ENCODE data around the gene RORB.

Gene RORB

DNA sequence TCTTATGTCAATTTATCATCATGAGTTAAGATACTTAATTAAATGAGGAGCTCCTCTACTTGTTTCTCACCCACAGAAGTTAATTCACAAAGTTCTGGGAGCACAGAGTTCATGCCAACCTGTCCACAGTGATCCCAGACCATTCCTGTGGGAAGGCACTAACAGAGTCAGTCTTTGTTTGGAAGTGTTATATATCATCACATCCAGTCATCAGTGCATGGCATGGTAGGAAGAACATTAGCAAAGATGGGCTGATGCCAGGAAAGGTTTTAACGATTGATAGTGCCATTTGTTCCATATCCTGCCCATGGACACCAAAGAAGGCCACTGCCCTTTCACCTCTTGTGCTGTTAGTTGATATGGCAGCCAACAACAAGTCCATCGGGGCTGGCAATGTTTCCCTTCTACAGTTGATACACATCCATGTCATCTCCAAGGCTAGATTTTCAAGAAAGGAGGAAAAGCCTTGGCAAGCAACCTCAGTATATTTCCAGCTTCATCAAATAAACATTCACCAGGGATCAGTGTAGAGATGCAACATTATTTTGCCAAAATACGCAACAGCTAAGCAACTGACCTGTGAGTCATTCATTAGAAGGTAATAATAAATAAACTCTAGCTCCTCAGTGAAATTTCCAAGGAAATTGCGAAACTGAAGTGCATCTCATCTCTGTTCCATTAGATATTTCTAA, 169.6 kb downstream of the RORB start:
- DNase-seq (ENCODE audit: extremely low read depth, low read depth): peak; percentile 75
- TF ChIP-seq, protein P1, sequence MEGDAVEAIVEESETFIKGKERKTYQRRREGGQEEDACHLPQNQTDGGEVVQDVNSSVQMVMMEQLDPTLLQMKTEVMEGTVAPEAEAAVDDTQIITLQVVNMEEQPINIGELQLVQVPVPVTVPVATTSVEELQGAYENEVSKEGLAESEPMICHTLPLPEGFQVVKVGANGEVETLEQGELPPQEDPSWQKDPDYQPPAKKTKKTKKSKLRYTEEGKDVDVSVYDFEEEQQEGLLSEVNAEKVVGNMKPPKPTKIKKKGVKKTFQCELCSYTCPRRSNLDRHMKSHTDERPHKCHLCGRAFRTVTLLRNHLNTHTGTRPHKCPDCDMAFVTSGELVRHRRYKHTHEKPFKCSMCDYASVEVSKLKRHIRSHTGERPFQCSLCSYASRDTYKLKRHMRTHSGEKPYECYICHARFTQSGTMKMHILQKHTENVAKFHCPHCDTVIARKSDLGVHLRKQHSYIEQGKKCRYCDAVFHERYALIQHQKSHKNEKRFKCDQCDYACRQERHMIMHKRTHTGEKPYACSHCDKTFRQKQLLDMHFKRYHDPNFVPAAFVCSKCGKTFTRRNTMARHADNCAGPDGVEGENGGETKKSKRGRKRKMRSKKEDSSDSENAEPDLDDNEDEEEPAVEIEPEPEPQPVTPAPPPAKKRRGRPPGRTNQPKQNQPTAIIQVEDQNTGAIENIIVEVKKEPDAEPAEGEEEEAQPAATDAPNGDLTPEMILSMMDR (IDR thresholded peaks at IDR 0.05; ENCODE audit: low read depth, low read length): no peak

DNA sequence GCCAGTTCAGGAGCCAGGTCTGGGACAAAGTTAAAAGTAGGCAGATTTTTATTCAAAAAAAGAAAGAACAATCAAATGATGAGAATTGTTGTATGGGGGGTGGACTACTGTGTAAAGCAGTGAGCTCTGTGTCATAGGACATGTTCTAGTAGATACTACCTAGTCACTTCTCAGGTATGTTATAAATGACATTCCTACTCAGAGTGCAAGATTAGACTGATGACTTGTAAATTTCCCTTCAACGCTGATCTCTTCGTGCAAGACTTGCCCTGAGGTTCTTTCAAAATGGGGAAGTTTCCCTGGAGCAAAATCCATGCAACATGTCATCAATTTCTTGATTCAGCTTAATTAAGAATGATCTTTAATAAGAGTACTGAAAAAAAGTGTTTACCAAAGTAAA, 175.1 kb downstream of the RORB start:
- TF ChIP-seq, protein P1 (IDR thresholded peaks at IDR 0.05; ENCODE audit: low read depth, low read length): no peak
- DNase-seq (ENCODE audit: extremely low read depth, low read depth): no peak

DNA sequence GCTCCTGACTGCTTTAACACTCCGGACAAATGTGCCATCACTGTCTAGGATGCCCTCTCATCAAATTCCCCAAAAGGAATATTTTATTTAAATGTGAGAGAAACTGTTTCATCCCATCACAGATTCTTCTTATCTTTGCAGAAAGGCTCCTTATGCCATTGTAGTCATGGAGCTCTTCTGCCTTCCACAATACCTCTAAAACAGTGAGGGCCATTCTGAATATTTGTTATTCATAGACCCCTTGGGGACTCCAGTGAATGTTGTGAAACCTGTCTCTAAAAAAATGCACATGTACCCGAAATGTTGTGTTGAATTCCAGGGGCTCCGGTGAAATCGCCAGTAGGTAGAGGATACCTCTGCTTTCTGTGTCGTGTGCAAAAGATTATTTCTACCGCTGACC, 176.9 kb downstream of the RORB start:
- DNase-seq (ENCODE audit: extremely low read depth, low read depth): no peak
- TF ChIP-seq, protein P1 (IDR thresholded peaks at IDR 0.05; ENCODE audit: low read depth, low read length): no peak

- TF ChIP-seq, protein P1 (IDR thresholded peaks at IDR 0.05; ENCODE audit: low read depth, low read length): no peak
- DNase-seq (ENCODE audit: extremely low read depth, low read depth): no peak
These were observed 184.8 kb downstream of the RORB start for GRCh38 chr9:74681906-74682305.

- TF ChIP-seq, protein P1 (IDR thresholded peaks at IDR 0.05; ENCODE audit: low read depth, low read length): no peak
- DNase-seq (ENCODE audit: extremely low read depth, low read depth): no peak
These were observed 186.2 kb downstream of the RORB start for GRCh38 chr9:74683322-74683721.

GRCh38 chr9:74691058-74691457, 193.9 kb downstream of the RORB start:
- TF ChIP-seq, protein P1 (IDR thresholded peaks at IDR 0.05; ENCODE audit: low read depth, low read length): no peak
- no peak for DNase-seq (ENCODE audit: extremely low read depth, low read depth)

GRCh38 chr9:74696520-74696919, 199.4 kb downstream of the RORB start:
- TF ChIP-seq, protein P1 (IDR thresholded peaks at IDR 0.05; ENCODE audit: low read depth, low read length): no peak; the same call in 1 of the 2 replicates
- no peak for DNase-seq (ENCODE audit: extremely low read depth, low read depth)
